ENCODE data around the gene SLC30A3. TPM values are rescaled to one million over a fixed set of nuclear protein-coding genes. Genes with fewer than 3 reads are reported as not detected.

The SLC30A3 gene
- total and polyA plus RNA-seq, 2 of the 13 experiments (the other 11 are each of a cell fraction or from before 2014, with no cell fraction given): 0.38 to 0.79 TPM

- TF ChIP-seq MAX (IDR thresholded peaks at IDR 0.05) (peak; percentile 15; the same call in 1 of the 2 replicates), SIN3A (IDR thresholded peaks at IDR 0.05; ENCODE audit: borderline replicate concordance, low read depth, low read length) (no peak)
- no peaks in the 10 kb centered on the region; a peak in 1 of 5 replicates for H3K27me3 ChIP-seq (ENCODE audit: control insufficient read depth in 1 of 2, insufficient read depth in 2 of 2, low read length in 2 of 2)
- no peak overlapping the region for H2AFZ ChIP-seq (ENCODE audit: low read length)
- no peaks in the 10 kb centered on the region for H3K9me3 ChIP-seq (ENCODE audit: low read length)
- ATAC-seq (no peak), DNase-seq (ENCODE audit: low spot score) (no peak), FAIRE-seq (no peak)
- H3K4me2 ChIP-seq (ENCODE audit: low read depth, low read length): peak overlapping the region; percentile 93
- H3K4me3 ChIP-seq (replicated peaks in 1 of 3; ENCODE audit: insufficient read depth in 1 of 3, low read depth in 2 of 3, low read length in 3 of 3): no peak overlapping the region
- no TSS peak for BruUV-seq (replicated peaks)
- H3K36me3 ChIP-seq (replicated peaks in 1 of 2; ENCODE audit: control insufficient read depth in 1 of 2, insufficient read depth in 2 of 2, low read length in 2 of 2): peaks cover 40 to 61% of the 10 kb centered on the region in 2 experiments
- peak overlapping the region; percentile 99; the same call in 1 of the 2 replicates for H3K9ac ChIP-seq (ENCODE audit: insufficient read depth, low read depth, low read length)
- peaks cover 57% of the 10 kb centered on the region for H3K4me1 ChIP-seq (ENCODE audit: insufficient read depth, low read length)
- ChIA-PET POLR2A (interaction anchor here (1.0 to 1.7 kb wide), 6 partner anchors 11 to 122 kb away, joined by 3 to 5 read pairs (median 4); partner anchors contain the start of genes KHK and PREB), CTCF (ENCODE audit: low intra/inter-chr PET ratio, low total read pairs) (no interaction called here)
- in situ Hi-C loops (cut with HindIII; ENCODE audit: extremely low pct_ligation_motif_present, low pct_unique_long_range_greater_than_20kb) (no loop called here), intact Hi-C loops (cut with micrococcal nuclease; ENCODE audit: unreplicated experiment) (no loop called here)
- no peaks in the 10 kb centered on the region for H4K20me1 ChIP-seq (ENCODE audit: insufficient read depth, low read length)
- 97% methylated on average over 4 of the region's 4 CpGs for WGBS (ENCODE audit: low lambda C conversion rate)
- peaks cover 43% of the 10 kb centered on the region for H3K79me2 ChIP-seq (ENCODE audit: insufficient read depth, low read length)
- peak overlapping the region; percentile 13 for H3K27ac ChIP-seq (ENCODE audit: extremely low read length, insufficient read depth, low read length)
Measured at GRCh38 chr2:27208486-27209050, 54.3 kb downstream of the SLC30A3 start.

- intact Hi-C loops (cut with micrococcal nuclease; ENCODE audit: unreplicated experiment) (no loop called here), in situ Hi-C loops (cut with HindIII; ENCODE audit: extremely low pct_ligation_motif_present, low pct_unique_long_range_greater_than_20kb) (no loop called here)
- Histone ChIP-seq H3K4me1 (ENCODE audit: insufficient read depth, low read length) (peaks cover 50% of the 10 kb centered on the region), H2AFZ (ENCODE audit: low read length) (no peak overlapping the region), H3K4me2 (ENCODE audit: low read depth, low read length) (no peak overlapping the region), H3K9me3 (ENCODE audit: low read length) (no peaks in the 10 kb centered on the region), H3K9ac (ENCODE audit: insufficient read depth, low read depth, low read length) (no peak overlapping the region), H3K27ac (ENCODE audit: extremely low read length, insufficient read depth, low read length) (no peak overlapping the region), H3K4me3 (replicated peaks in 1 of 3; ENCODE audit: insufficient read depth in 1 of 3, low read depth in 2 of 3, low read length in 3 of 3) (no peak overlapping the region), H3K79me2 (ENCODE audit: insufficient read depth, low read length) (peaks cover 29% of the 10 kb centered on the region), H3K36me3 (replicated peaks in 1 of 2; ENCODE audit: control insufficient read depth in 1 of 2, insufficient read depth in 2 of 2, low read length in 2 of 2) (peaks cover 57 to 83% of the 10 kb centered on the region in 2 experiments), H3K27me3 (ENCODE audit: control insufficient read depth in 1 of 2, insufficient read depth in 2 of 2, low read length in 2 of 2) (no peaks in the 10 kb centered on the region; a peak in 1 of 5 replicates), H4K20me1 (ENCODE audit: insufficient read depth, low read length) (no peaks in the 10 kb centered on the region)
- BruUV-seq (replicated peaks): no TSS peak
- CTCF ChIA-PET (ENCODE audit: low intra/inter-chr PET ratio, low total read pairs): no interaction called here
- DNase-seq (ENCODE audit: low spot score) (no peak), FAIRE-seq (no peak), ATAC-seq (no peak)
- WGBS (ENCODE audit: low lambda C conversion rate): 98% methylated on average over 6 of the region's 6 CpGs
- POLR2A ChIA-PET: no interaction called here
- TF ChIP-seq ELK4 (CRISPR knock-in tag; IDR thresholded peaks at IDR 0.05; ENCODE audit: borderline replicate concordance) (no peak), RBM22 (optimal IDR thresholded peaks at IDR 0.05; ENCODE audit: low read length) (peak; percentile 20)
Measured at GRCh38 chr2:27206346-27206745, 56.5 kb downstream of the SLC30A3 start.
